Activated CD4-positive, alpha-beta T cell treated with anti-CD3 and anti-CD28 coated beads for 48 hours (primary cell): ENCODE measurements around the gene NRF1.
"Not testable (repeated sequence)": the region's sequence is repeated elsewhere in the genome, so short reads cannot be mapped to it uniquely, and the experiment has no call there.

Experiments
- DNase-seq: peaks from one replicate; pipeline ENCODE4 v3.0.0-alpha.2; 2020

The NRF1 gene

GRCh38 chr7:129607471-129608120 lies 3.9 kb upstream of the NRF1 start:
- peak; percentile 70 for DNase-seq

- no peak for DNase-seq
These were observed 1.9 kb upstream of the NRF1 start for GRCh38 chr7:129609666-129610065.

DNA sequence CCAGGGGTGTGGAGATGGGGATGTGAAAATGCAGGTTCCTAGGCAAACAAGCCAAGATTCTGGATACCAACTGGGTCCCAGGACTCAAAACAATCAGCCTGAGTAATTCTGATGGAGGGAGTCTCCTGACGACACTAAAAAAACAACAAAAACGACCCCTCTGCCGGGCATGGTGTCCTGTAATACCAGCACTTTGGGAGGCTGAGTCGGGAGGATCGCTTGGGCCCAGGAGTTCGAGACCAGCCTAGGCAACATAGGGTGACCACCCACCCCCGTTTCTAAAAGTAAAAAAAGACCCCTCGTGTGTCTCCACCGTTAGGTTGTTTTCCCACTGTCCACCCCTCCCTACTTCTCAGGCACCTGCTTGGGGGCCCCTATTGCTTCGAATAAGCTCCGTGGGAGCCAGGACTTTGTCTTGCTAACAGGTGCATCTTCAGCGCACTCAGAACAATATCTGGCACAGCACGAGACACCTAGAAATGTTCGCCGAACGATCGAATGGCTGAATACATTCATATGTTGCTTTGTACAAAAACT lies 743 bp upstream of the NRF1 start:
- peak; percentile 24 for DNase-seq

- DNase-seq: peak; percentile 47
These were observed 844 bp downstream of the NRF1 start for GRCh38 chr7:129612112-129613015.

DNA sequence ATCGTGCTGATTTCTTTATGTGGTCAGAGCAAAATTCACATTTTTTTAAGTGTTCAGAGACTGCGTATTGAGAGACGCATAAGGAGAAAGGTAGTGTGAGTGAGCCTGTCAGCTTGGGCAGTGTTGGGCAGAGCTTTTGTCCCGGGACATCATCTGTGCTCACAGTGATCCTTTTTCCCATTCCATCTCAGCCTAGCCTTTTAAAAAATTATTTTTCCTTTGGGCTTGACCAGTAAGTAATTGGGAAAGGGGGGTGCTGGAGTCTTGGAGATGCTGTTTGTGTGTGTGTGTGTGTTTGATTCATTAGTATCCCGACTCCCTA lies 1.5 kb downstream of the NRF1 start:
- no peak for DNase-seq

DNA sequence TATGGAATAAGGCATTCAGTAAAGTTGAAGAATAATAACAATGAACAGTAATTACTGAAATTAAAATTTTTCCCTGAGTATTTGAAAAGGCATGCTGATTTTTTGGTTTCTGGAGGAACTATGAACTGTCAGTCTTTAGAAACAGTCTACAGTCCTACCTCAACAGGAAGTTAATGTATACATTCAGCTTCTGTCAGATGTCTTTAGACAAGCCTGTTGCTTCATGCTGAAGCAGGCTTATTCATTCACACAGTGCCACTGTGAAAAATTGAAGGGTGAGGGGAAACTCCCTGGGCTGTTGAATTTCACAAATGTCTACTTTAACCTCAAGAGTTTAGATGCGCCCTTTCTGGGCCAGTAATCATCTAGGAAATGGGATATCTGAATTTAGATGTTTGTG lies 3.5 kb downstream of the NRF1 start:
- DNase-seq: peak; percentile 48

DNA sequence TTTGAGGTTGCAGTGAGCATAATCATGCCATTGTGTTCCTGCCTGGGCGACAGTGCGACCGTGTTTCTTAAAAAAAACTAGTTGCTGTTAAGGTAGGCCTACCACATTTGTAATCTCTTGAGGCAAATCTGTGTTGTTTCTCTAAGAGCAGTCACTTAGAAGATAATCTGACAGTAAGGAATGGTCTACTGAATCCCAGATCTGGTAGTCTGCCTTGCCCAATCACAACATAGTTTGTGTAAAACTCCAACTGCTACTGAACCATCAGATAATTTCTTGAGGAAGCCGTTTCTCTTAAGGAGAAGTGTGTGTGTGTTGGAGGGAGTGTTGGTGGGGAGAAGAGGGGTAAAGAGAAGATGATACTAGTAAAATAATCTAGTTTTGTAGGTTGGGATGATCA lies 5.0 kb downstream of the NRF1 start:
- DNase-seq: no peak

- no peak for DNase-seq
These were observed 5.7 kb downstream of the NRF1 start for GRCh38 chr7:129617178-129617577.

DNA sequence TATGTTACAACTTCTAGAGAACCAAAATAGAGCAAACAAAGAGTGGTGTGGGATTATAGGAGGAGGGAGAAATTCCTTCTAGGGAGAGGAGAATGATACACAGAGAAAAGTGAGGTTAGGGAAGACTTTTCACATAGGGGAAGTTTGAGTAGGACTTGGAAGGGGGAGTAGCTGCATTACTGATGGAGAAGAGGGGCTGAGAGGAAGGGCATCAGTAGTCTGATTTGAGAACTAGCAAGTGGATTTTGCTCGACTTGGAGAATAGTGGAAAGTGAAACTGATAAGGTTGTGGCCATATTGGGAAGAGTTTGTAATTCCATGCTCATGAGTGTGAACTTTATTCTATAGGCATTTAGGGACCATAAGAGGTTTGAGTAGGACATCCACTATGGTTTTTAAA lies 6.1 kb downstream of the NRF1 start:
- DNase-seq: no peak

GRCh38 chr7:129626896-129627295 lies 15.4 kb downstream of the NRF1 start:
- DNase-seq: no peak

DNA sequence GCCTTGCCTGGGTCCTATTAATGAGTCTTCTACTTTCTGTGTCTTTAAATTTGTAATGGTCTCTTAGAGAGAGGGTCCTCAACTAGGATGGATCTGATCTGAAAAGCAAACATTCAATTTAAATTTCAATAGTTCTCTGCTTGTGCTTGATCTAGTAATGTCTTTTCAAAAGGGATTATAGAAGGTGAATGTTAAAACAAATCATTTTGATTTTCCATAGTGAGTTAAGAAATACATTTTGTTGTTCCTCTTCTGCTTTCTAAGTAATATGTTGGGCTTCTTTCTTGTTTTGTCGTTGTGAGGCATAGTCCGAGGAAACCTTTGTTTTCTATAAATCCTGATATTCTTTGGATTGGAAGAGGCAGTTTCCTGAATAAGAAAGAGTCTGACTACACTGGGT lies 18.8 kb downstream of the NRF1 start:
- DNase-seq: no peak

- no peak for DNase-seq
These were observed 23.0 kb downstream of the NRF1 start for GRCh38 chr7:129634361-129635034.

DNA sequence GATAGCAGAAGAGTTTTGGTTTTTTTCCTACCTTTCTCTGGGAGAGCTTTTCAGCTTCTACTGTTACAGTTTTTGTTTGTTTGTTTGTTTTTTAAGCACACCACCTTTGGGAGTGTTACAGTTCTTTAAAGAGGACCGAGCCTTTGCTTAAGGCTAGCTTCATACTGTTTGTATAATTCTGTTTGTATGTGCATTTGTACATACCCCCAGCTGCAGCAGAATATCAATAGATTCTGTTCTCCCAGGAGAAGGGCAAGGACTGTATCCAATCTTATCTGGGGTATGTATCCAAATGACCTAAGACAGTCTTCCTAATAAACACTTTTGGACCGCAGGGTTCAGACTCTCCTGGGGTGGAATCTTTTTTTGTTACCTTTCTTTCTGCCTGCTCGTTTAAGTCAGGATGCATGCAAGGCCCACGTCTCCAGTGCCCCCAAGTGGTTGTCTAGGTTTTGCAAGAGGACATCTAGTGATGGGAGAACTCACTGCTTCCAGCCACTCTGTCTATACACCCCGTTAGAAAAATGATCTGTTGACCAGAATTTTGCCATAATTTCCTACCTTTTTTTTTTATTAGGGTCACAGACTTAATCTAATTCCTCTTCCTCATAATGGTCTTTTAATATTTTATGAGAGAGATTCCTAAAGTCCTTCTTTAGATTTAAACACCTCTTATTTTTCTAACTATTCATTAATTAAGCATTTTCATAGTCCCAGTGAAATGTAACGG lies 23.9 kb downstream of the NRF1 start:
- peak; percentile 78 for DNase-seq

DNA sequence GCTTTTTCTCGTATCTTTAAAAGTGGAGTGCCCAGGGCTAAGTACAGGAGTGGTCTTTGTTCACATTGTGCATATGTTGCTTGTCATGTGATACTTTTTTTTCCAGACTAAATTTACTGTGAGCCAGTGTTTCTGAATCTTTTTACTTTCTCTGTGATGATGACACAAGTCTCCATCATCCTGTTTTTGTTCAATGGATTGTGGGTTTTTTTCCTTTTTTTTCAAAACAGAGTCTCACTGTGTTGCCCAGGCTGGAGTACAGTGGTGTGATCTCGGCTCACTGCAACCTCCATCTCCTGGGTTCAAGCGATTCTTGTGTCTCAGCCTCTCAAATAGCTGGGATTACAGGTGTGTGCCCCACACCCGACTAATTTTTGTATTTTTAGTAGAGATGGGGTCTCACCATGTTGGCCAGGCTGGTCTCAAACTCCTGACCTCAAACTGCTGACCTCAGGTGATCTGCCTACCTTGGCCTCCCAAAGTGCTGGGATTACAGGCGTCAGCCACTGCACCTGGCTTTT lies 24.6 kb downstream of the NRF1 start:
- not testable (repeated sequence) for DNase-seq

DNA sequence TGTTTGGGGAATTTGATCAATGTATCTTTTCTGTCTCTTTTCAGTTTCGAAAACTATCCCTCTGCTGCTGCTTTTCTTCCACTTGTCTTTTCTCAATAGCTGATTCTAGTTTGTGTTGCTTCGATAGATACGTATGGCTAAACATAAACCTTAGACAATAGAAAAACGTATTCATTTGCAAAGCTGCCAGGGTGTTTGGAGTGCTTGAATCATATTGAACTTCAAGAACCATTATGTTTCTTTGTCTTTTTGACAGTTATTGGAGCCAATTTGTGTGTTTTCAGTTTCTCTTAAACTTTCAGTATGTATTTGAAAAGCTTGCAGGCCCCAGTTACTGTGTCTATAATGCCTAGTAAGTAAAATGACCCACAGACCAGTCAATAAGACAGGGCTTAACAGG lies 25.1 kb downstream of the NRF1 start:
- no peak for DNase-seq

GRCh38 chr7:129640400-129640799 lies 28.9 kb downstream of the NRF1 start:
- no peak for DNase-seq

DNA sequence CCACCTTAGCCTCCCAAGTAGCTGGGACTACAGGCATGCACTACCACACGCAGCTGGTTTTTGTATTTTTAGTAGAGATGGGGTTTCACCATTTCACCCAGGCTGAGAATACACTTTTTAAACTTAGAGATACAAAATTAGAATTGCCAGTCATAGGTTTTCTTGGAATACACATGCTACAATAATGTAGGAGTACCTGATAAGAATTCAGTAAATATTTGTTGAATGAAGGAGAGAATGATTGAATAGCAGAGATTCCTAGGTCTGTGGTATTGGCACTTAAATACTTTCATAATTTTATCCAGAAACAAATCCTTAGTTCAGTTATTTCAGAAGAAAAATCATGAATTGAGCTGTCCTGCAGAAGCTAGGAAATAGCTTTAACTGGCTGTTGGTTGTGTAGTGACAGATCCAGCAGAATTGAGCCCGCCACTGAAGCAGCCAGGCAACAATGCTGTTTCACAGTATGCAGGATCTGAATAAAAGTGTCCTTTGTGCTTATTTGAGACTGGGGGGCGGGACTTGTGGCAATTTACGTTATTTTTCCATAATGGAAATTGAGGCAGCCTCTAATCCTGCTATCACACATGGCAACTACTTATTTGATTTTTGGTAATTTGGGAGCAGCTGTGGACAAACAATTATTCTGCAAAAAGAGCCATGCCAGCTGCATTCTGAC lies 31.5 kb downstream of the NRF1 start:
- no peak for DNase-seq

- DNase-seq: no peak
These were observed 32.1 kb downstream of the NRF1 start for GRCh38 chr7:129643550-129644170.

- DNase-seq: no peak
These were observed 33.2 kb downstream of the NRF1 start for GRCh38 chr7:129644634-129645230.

DNA sequence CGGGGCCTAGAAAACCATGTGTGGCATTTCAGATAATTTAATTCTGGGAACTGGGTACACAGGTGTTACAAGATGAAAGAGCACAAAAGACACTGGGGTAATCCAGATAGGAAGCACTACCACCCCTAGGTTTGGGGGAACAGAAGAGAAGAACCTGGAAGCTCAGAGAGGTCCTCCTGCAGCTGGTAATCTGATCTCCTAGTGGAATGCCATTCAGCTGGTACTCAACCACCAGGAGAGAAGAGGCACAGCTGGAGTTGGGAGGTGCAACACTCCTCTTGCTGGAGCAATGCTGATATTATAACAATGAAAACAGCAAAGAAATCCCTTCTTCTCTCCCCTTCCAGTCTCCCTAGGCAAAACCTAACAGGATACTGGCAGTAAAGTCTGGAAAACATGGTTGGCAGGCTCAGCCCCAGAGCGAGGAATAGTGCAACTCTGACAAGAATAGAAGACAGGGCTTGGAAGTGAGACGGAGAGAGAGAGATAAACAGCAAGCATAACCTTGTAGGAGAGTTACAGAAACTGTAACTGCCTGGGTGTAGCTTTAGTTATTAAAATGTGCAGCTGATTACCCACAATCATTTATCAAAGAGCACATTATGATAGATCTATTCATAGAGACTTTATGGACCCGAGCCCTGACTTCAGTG lies 35.0 kb downstream of the NRF1 start:
- DNase-seq: no peak
